Panc1 (cell line): Measurements from ENCODE around the gene DAB2IP. TPM values are rescaled to one million over a fixed set of nuclear protein-coding genes. Genes with fewer than 3 reads are reported as not detected.

Experiments
- ATAC-seq: fragments of 200-7000 bp; cut with Tn5 transposase; 2 replicates; pipeline ENCODE4 v1.9.1; 2020; ENCODE audit warnings: mild to moderate bottlenecking, moderate library complexity
- BruUV-seq: library from RNA; stranded (reverse); fragments of 400-500 nt; replicated peaks from 2 replicates; lab custom pipeline; 2021; lab: Mats Ljungman, UMichigan
- CTCF ChIA-PET: fragments of 300-600 bp; sonication (Branson Sonifier 250); formaldehyde crosslinking; loops from one replicate; lab custom pipeline; 2022; ENCODE audit warnings: antibody characterized with exemption; lab: Charles Lee
- POLR2A ChIA-PET: fragments of 300-600 bp; sonication (Branson Sonifier 250); formaldehyde crosslinking; loops from one replicate; lab custom pipeline; 2022; ENCODE audit warnings: antibody characterized with exemption; lab: Charles Lee
- DNase-seq: peaks from one replicate; pipeline ENCODE4 v3.0.0-alpha.2; 2010; ENCODE audit warnings: low read depth, low spot score
- H3K27ac ChIP-seq: 2 replicates; pipeline ENCODE4 v1.5.1; 2011; ENCODE audit warnings: mild to moderate bottlenecking, low read length, inconsistent platforms
- H3K27me3 ChIP-seq: fragments of 200-500 bp; sonication (Bioruptor generic); 2 replicates; pipeline ENCODE4 v1.6.0; 2014; ENCODE audit warnings: low read length, inconsistent platforms; ENCODE audit not compliant: control insufficient read depth, insufficient read depth
- H3K36me3 ChIP-seq: fragments of 200-500 bp; sonication (Bioruptor generic); 2 replicates; pipeline ENCODE4 v1.5.1; 2014; ENCODE audit warnings: inconsistent platforms, mild to moderate bottlenecking, low read length, moderate library complexity; ENCODE audit not compliant: control insufficient read depth, insufficient read depth
- H3K4me1 ChIP-seq: 2 replicates; pipeline ENCODE4 v1.5.1; 2011; ENCODE audit warnings: inconsistent platforms, mild to moderate bottlenecking, low read length, moderate library complexity; ENCODE audit not compliant: control insufficient read depth, insufficient read depth
- H3K4me3 ChIP-seq, 2 experiments: 2 replicates each; pipeline ENCODE4 v1.5.1; 2011 to 2012; ENCODE audit warnings: low read depth in 2 of 2, low read length in 2 of 2, mild to moderate bottlenecking in 2 of 2, inconsistent platforms in 1 of 2, moderate library complexity in 1 of 2
- H3K9me3 ChIP-seq: fragments of 200-500 bp; sonication (Bioruptor generic); 2 replicates; pipeline ENCODE4 v1.5.1; 2014; ENCODE audit warnings: low read depth, mild to moderate bottlenecking, inconsistent platforms, low read length, moderate library complexity; ENCODE audit not compliant: control insufficient read depth, insufficient read depth
- POLR2AphosphoS5 ChIP-seq: IDR thresholded peaks from 2 replicates; pipeline ENCODE4 v1.6.1; 2012; ENCODE audit warnings: mild to moderate bottlenecking, low read depth, low read length, moderate library complexity
- SIN3A ChIP-seq: IDR thresholded peaks from 2 replicates; pipeline ENCODE4 v1.6.1; 2012; ENCODE audit warnings: low read depth, mild to moderate bottlenecking, low read length, moderate library complexity, borderline replicate concordance; ENCODE audit not compliant: insufficient read depth
- TCF7L2 ChIP-seq: IDR thresholded peaks from 2 replicates; pipeline ENCODE4 v1.6.1; 2011; ENCODE audit warnings: mild to moderate bottlenecking, low read depth, low read length, inconsistent platforms
- in situ Hi-C: cut with HindIII; loops from 2 replicates; pipeline ENCODE4 v1.10.0; 2016; ENCODE audit warnings: low sequenced_read_pairs, low pct_unique_long_range_greater_than_20kb
- intact Hi-C: fragments of 100-400 bp; cut with micrococcal nuclease; formaldehyde crosslinking; loops from one replicate; pipeline ENCODE4 v1.10.0; 2022; ENCODE audit not compliant: unreplicated experiment
- total RNA-seq: library from RNA; stranded (reverse); gene quantifications from one replicate; pipeline ENCODE4 v1.2.1, GENCODE V29; 2021; ENCODE audit not compliant: unreplicated experiment
- TF ChIP-seq, protein P1 (sequence below), 2 experiments: IDR thresholded peaks; 2 replicates each; pipeline ENCODE4 v1.6.1; 2011 to 2012; ENCODE audit warnings: low read depth in 2 of 2, control low read depth in 1 of 2, low read length in 1 of 2, mild to moderate bottlenecking in 1 of 2, moderate library complexity in 1 of 2; ENCODE audit not compliant: insufficient read depth in 1 of 2
- TF ChIP-seq, protein P2 (sequence below): fragments of 450-650 bp; IDR thresholded peaks from 2 replicates; pipeline ENCODE4 v1.5.1; 2017; ENCODE audit warnings: mild to moderate bottlenecking

The DAB2IP gene
- total RNA-seq, 1 experiment from 2014 or later = 18.4 TPM

- Histone ChIP-seq H3K4me1 (no peaks in the 10 kb centered on the region), H3K9me3 (no peaks in the 10 kb centered on the region), H3K27me3 (no peaks in the 10 kb centered on the region), H3K36me3 (no peaks in the 10 kb centered on the region), H3K27ac (no peak overlapping the region), H3K4me3 (no peak overlapping the region)
- in situ Hi-C loops = no loop called here
- TF ChIP-seq, protein P1, sequence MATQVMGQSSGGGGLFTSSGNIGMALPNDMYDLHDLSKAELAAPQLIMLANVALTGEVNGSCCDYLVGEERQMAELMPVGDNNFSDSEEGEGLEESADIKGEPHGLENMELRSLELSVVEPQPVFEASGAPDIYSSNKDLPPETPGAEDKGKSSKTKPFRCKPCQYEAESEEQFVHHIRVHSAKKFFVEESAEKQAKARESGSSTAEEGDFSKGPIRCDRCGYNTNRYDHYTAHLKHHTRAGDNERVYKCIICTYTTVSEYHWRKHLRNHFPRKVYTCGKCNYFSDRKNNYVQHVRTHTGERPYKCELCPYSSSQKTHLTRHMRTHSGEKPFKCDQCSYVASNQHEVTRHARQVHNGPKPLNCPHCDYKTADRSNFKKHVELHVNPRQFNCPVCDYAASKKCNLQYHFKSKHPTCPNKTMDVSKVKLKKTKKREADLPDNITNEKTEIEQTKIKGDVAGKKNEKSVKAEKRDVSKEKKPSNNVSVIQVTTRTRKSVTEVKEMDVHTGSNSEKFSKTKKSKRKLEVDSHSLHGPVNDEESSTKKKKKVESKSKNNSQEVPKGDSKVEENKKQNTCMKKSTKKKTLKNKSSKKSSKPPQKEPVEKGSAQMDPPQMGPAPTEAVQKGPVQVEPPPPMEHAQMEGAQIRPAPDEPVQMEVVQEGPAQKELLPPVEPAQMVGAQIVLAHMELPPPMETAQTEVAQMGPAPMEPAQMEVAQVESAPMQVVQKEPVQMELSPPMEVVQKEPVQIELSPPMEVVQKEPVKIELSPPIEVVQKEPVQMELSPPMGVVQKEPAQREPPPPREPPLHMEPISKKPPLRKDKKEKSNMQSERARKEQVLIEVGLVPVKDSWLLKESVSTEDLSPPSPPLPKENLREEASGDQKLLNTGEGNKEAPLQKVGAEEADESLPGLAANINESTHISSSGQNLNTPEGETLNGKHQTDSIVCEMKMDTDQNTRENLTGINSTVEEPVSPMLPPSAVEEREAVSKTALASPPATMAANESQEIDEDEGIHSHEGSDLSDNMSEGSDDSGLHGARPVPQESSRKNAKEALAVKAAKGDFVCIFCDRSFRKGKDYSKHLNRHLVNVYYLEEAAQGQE (IDR thresholded peaks at IDR 0.05; ENCODE audit: insufficient read depth in 1 of 2, low read depth in 2 of 2, low read length in 1 of 2) = no peak
- TF ChIP-seq, protein P2, sequence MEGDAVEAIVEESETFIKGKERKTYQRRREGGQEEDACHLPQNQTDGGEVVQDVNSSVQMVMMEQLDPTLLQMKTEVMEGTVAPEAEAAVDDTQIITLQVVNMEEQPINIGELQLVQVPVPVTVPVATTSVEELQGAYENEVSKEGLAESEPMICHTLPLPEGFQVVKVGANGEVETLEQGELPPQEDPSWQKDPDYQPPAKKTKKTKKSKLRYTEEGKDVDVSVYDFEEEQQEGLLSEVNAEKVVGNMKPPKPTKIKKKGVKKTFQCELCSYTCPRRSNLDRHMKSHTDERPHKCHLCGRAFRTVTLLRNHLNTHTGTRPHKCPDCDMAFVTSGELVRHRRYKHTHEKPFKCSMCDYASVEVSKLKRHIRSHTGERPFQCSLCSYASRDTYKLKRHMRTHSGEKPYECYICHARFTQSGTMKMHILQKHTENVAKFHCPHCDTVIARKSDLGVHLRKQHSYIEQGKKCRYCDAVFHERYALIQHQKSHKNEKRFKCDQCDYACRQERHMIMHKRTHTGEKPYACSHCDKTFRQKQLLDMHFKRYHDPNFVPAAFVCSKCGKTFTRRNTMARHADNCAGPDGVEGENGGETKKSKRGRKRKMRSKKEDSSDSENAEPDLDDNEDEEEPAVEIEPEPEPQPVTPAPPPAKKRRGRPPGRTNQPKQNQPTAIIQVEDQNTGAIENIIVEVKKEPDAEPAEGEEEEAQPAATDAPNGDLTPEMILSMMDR = no peak
- TF ChIP-seq TCF7L2 (no peak), SIN3A (no peak), POLR2AphosphoS5 (no peak)
- ChIA-PET CTCF (interaction anchor here (0.5 kb wide), 1 partner anchor 27 kb away, joined by 12 read pairs; no protein-coding TSS in a partner anchor), POLR2A (no interaction called here)
- ATAC-seq (no peak), DNase-seq (no peak)
- BruUV-seq = no TSS peak
- intact Hi-C loops = loop anchor here (10.0 kb wide), 1 partner anchor 356 kb away; no protein-coding TSS in a partner anchor
These were observed 12.4 kb upstream of the DAB2IP start for GRCh38 chr9:121638901-121639592.

DNA sequence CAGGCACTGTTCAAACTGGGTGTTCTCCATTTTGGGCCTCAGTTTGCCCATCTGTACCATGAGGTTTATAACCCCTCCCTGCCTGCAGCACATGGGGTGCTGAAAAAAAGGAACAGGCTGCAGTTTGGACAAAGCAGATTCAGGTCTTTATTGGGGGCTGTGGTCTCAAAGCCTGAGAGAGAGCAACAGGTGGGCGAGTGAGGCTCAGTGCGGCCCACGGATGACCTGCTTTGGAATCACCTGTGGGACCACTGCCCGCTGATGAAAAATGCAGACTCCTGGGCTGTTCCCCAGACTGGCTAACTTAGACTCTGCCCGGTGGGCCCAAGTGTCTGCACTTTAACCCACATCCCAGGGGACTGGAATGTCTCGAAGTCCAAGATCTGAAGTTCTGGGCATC, 11.8 kb upstream of the DAB2IP start:
- CTCF ChIA-PET = interaction anchor here (1.6 kb wide), 1 partner anchor 7 kb away, joined by 3 read pairs; no protein-coding TSS in a partner anchor
- DNase-seq (no peak), ATAC-seq (no peak)
- Histone ChIP-seq H3K27ac (no peak overlapping the region), H3K36me3 (no peaks in the 10 kb centered on the region), H3K4me1 (no peaks in the 10 kb centered on the region), H3K4me3 (no peak overlapping the region), H3K9me3 (no peaks in the 10 kb centered on the region), H3K27me3 (no peaks in the 10 kb centered on the region)
- intact Hi-C loops = loop anchor here (10.0 kb wide), 2 partner anchors 55 to 355 kb away; no protein-coding TSS in a partner anchor
- POLR2A ChIA-PET = no interaction called here
- in situ Hi-C loops = no loop called here
- BruUV-seq = no TSS peak
- TF ChIP-seq, protein P2 = no peak
- TF ChIP-seq TCF7L2 = no peak
- no peak for TF ChIP-seq SIN3A
- no peak for TF ChIP-seq POLR2AphosphoS5
- TF ChIP-seq, protein P1 (IDR thresholded peaks at IDR 0.05; ENCODE audit: insufficient read depth in 1 of 2, low read depth in 2 of 2, low read length in 1 of 2) = no peak
